Activated naive CD4-positive, alpha-beta T cell treated with anti-CD3 and anti-CD28 coated beads, Interleukin-2, amount 10 ng/mL, durations not matched to agents 7 days and 5 days (primary cell): Measurements from ENCODE around the gene P3H2.

Experiments
- CTCF ChIA-PET: fragments of 350-600 bp; sonication (Branson Sonifier 250); formaldehyde crosslinking; loops from one replicate; lab custom pipeline; 2021; ENCODE audit warnings: antibody characterized with exemption; lab: Charles Lee
- DNase-seq: peaks from one replicate; pipeline ENCODE4 v3.0.0-alpha.2; 2020
- H3K27ac Mint-ChIP-seq: one replicate; pipeline ENCODE4 v1.8.0; 2021; ENCODE audit warnings: mild to moderate bottlenecking, moderate library complexity, mixed read lengths
- H3K27me3 Mint-ChIP-seq: one replicate; pipeline ENCODE4 v1.8.0; 2021; ENCODE audit warnings: mild to moderate bottlenecking, mixed read lengths
- H3K36me3 Mint-ChIP-seq: one replicate; pipeline ENCODE4 v1.8.0; 2021; ENCODE audit warnings: mixed read lengths
- H3K4me1 Mint-ChIP-seq: one replicate; pipeline ENCODE4 v1.8.0; 2021; ENCODE audit warnings: mixed read lengths
- H3K4me3 Mint-ChIP-seq: one replicate; pipeline ENCODE4 v1.8.0; 2021; ENCODE audit warnings: mild to moderate bottlenecking, moderate library complexity, mixed read lengths
- H3K9me3 Mint-ChIP-seq: one replicate; pipeline ENCODE4 v1.8.0; 2021; ENCODE audit warnings: mixed read lengths

The P3H2 gene

DNA sequence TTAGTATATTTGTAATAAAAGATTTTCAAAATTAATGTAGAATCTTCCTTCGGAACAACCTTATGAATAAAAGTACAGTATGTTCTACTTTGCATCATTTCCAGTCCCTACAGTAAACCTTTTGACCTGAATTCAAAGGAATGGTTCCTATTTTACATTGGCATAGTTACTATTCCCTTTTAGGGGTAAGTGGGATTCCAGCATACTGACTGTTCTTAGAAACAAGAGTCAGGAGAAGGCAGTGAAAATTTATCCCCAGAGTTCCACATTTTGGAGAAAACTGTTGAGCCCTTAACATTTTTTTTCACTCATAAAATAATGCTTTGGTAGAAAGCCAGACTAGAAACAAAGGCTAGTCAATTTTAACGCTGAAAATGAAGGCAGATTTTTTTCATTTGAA is 78.1 kb downstream of the P3H2 start:
- Mint-ChIP-seq H3K4me3 (no peak overlapping the region), H3K9me3 (no peaks in the 10 kb centered on the region), H3K4me1 (no peaks in the 10 kb centered on the region), H3K27ac (no peak overlapping the region), H3K36me3 (no peaks in the 10 kb centered on the region), H3K27me3 (no peaks in the 10 kb centered on the region)
- CTCF ChIA-PET: no interaction called here
- no peak for DNase-seq

- Mint-ChIP-seq H3K27ac (no peak overlapping the region), H3K27me3 (no peaks in the 10 kb centered on the region), H3K4me1 (no peaks in the 10 kb centered on the region), H3K9me3 (no peaks in the 10 kb centered on the region), H3K36me3 (no peaks in the 10 kb centered on the region), H3K4me3 (no peak overlapping the region)
- CTCF ChIA-PET: no interaction called here
- DNase-seq: no peak
Observed at GRCh38 chr3:190041333-190042041, 79.2 kb downstream of the P3H2 start.

GRCh38 chr3:190040145-190040544 is 80.6 kb downstream of the P3H2 start:
- no peak for DNase-seq
- CTCF ChIA-PET: no interaction called here
- no peaks in the 10 kb centered on the region for H3K4me1 Mint-ChIP-seq
- no peak overlapping the region for H3K4me3 Mint-ChIP-seq
- no peaks in the 10 kb centered on the region for H3K36me3 Mint-ChIP-seq
- no peaks in the 10 kb centered on the region for H3K9me3 Mint-ChIP-seq
- H3K27me3 Mint-ChIP-seq: no peaks in the 10 kb centered on the region
- no peak overlapping the region for H3K27ac Mint-ChIP-seq

- DNase-seq: no peak
- no peaks in the 10 kb centered on the region for H3K9me3 Mint-ChIP-seq
- CTCF ChIA-PET: no interaction called here
- no peaks in the 10 kb centered on the region for H3K36me3 Mint-ChIP-seq
- H3K27ac Mint-ChIP-seq: no peak overlapping the region
- H3K27me3 Mint-ChIP-seq: no peaks in the 10 kb centered on the region
- H3K4me1 Mint-ChIP-seq: no peaks in the 10 kb centered on the region
- no peak overlapping the region for H3K4me3 Mint-ChIP-seq
Observed at GRCh38 chr3:190038050-190038933, 82.4 kb downstream of the P3H2 start.

DNA sequence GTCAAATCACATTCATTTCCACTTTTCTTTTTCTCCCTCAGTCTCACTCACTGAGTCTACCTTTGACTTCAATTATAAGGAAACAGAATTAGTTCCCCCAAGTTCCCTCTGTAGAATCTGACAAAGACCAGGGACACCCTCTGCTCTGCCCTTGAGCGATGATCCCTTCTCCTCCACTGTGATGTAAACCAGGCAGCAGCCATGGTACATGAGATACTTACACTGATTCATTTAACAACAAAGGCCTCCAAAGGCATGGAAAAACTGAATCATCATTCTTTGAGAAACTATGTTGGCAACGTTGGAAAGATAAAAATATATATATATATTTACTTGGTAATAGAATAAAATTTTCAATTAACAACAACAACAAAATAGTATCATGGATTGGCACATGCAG is 84.1 kb downstream of the P3H2 start:
- no peaks in the 10 kb centered on the region for H3K27me3 Mint-ChIP-seq
- no peaks in the 10 kb centered on the region for H3K36me3 Mint-ChIP-seq
- no peak overlapping the region for H3K27ac Mint-ChIP-seq
- CTCF ChIA-PET: no interaction called here
- H3K9me3 Mint-ChIP-seq: no peaks in the 10 kb centered on the region
- DNase-seq: no peak
- H3K4me3 Mint-ChIP-seq: no peak overlapping the region
- H3K4me1 Mint-ChIP-seq: no peaks in the 10 kb centered on the region

DNA sequence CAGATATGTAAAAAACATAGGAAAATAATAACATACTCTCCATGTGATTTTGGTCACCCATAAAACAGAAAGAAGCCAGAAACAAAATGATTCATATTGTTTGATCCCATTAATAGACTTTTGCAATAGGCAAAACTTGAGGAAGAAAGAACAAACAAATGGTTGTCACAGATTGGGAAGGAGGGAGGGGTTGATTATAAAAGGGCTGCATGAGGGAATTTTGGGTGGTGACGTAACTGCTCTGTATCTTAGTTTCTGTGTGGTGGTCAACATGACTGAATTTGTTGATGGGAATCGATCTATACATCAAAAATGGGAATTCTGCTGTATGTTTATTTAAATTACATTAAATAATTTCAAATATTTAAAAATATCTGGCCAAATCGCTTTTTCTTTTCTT is 86.3 kb downstream of the P3H2 start:
- H3K36me3 Mint-ChIP-seq: no peaks in the 10 kb centered on the region
- no peak for DNase-seq
- CTCF ChIA-PET: no interaction called here
- no peaks in the 10 kb centered on the region for H3K4me1 Mint-ChIP-seq
- no peaks in the 10 kb centered on the region for H3K9me3 Mint-ChIP-seq
- no peak overlapping the region for H3K4me3 Mint-ChIP-seq
- H3K27ac Mint-ChIP-seq: no peak overlapping the region
- H3K27me3 Mint-ChIP-seq: no peaks in the 10 kb centered on the region

- no peaks in the 10 kb centered on the region for H3K4me1 Mint-ChIP-seq
- no peaks in the 10 kb centered on the region for H3K9me3 Mint-ChIP-seq
- CTCF ChIA-PET: no interaction called here
- H3K4me3 Mint-ChIP-seq: no peak overlapping the region
- no peak for DNase-seq
- no peaks in the 10 kb centered on the region for H3K36me3 Mint-ChIP-seq
- H3K27ac Mint-ChIP-seq: no peak overlapping the region
- H3K27me3 Mint-ChIP-seq: no peaks in the 10 kb centered on the region
Observed at GRCh38 chr3:190032923-190033322, 87.8 kb downstream of the P3H2 start.

DNA sequence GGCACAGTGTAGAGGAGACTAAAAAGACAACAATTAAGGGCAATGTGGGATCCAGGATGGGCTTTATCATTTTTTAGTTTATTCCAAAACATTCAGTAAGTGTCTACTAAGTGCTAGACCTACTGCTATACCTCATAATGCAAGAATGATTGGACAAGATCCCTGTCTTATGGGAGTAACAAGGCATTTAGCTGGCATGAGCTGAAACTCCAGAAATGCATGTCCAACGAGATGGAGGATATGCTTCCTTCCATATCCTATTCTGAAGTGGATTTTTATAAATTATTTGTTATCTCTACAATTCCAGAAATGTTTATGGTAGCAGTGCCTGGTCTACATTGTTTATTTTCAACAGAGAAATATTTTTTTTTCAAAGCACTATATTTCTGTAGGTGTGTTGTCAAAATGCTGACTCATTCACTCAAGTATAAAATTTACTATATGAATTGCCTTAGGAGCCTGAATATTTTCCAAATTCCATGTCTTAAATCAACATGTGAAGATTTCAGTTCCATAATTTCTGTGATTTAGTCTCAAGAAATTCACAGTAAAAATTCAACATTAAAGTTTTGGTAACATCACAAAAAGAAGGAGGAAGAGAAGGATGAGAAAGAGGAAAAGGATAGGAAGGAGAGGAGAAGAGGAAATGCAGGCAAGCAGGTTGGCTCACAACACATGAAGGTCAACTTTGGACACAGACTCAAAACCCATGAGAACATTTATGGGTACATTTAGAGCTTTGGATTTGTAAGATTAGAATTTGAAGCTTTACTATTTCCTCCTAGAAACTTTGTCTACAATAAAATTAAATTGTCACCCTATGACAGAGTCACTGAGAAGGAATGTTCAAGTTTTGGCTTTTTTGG is 88.6 kb downstream of the P3H2 start:
- no peak for DNase-seq
- CTCF ChIA-PET: interaction anchor here (0.6 kb wide), 1 partner anchor 49 kb away, joined by 3 read pairs; no protein-coding TSS in a partner anchor
- H3K4me3 Mint-ChIP-seq: no peak overlapping the region

GRCh38 chr3:190027116-190027515 is 93.6 kb downstream of the P3H2 start:
- H3K27me3 Mint-ChIP-seq: no peaks in the 10 kb centered on the region
- H3K4me1 Mint-ChIP-seq: no peaks in the 10 kb centered on the region
- no peak for DNase-seq
- CTCF ChIA-PET: no interaction called here
- H3K36me3 Mint-ChIP-seq: no peaks in the 10 kb centered on the region
- no peak overlapping the region for H3K27ac Mint-ChIP-seq
- H3K4me3 Mint-ChIP-seq: no peak overlapping the region
- H3K9me3 Mint-ChIP-seq: no peaks in the 10 kb centered on the region

More for the DNA sequence above, 88.6 kb downstream of the P3H2 start:
- no peaks in the 10 kb centered on the region for H3K4me1 Mint-ChIP-seq
- H3K9me3 Mint-ChIP-seq: no peaks in the 10 kb centered on the region
- H3K36me3 Mint-ChIP-seq: no peaks in the 10 kb centered on the region
- H3K27ac Mint-ChIP-seq: no peak overlapping the region
- H3K27me3 Mint-ChIP-seq: no peaks in the 10 kb centered on the region

DNA sequence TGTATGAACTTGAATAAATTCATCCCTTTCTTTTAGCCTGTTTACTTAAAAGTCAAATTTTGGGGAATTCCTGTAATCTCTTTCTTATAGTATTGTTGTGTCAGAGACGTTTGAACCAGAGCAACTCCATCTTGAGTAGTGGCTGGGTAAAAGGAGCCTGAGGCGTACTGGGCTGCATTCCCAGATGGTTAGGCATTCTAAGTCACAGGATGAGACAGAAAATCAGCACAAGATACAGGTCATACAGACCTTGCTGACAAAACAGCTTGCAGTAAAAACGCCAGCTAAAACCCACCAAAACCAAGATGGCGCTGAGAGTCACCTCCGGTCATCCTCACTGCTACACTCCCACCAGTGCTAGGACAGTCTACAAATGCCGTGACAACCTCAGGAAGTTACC is 94.5 kb downstream of the P3H2 start:
- Mint-ChIP-seq H3K4me3 (no peak overlapping the region), H3K36me3 (no peaks in the 10 kb centered on the region), H3K9me3 (no peaks in the 10 kb centered on the region), H3K4me1 (no peaks in the 10 kb centered on the region), H3K27ac (no peak overlapping the region), H3K27me3 (no peaks in the 10 kb centered on the region)
- CTCF ChIA-PET: no interaction called here
- no peak for DNase-seq

DNA sequence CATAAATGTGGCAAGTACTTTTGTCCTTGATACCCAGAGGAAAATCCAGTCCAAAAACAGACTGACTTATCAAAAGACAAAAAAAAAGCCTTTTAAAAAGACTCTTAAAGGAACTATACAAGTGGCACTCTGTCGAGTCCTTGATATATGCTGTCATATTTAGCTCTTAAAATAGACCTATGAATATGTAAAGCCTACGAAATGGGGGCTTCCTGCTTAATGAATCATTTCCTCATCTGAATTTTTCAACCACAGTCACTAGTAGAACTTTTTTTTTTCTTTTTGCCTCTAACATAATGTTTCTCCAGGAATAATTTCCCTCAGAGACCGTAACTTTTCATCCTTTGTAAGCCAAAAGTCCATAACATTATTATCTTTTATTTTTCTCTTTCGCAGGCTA is 95.8 kb downstream of the P3H2 start:
- no peaks in the 10 kb centered on the region for H3K36me3 Mint-ChIP-seq
- no peaks in the 10 kb centered on the region for H3K9me3 Mint-ChIP-seq
- no peak overlapping the region for H3K4me3 Mint-ChIP-seq
- CTCF ChIA-PET: no interaction called here
- no peaks in the 10 kb centered on the region for H3K4me1 Mint-ChIP-seq
- DNase-seq: no peak
- H3K27ac Mint-ChIP-seq: no peak overlapping the region
- H3K27me3 Mint-ChIP-seq: no peaks in the 10 kb centered on the region

DNA sequence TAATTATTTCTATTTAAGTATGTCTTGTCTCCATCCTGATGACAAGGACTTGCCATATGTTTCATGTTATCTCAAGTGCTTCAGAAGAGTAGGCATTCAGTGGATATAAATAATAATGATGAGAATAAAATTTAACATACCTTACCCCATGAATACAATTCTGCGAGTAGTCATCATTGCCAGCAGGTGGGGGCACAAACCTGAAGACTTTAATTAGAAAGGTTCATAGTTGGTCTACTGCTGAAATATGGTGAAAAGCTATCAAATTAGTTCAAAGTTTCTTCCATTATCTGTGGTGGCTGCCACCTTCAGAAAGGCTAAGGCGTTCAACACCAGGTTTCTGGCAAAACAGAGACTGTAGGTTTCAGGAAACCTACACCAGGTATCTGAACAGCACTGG is 100.9 kb downstream of the P3H2 start:
- CTCF ChIA-PET: no interaction called here
- Mint-ChIP-seq H3K36me3 (no peaks in the 10 kb centered on the region), H3K27me3 (peaks cover 4% of the 10 kb centered on the region), H3K4me3 (no peak overlapping the region), H3K9me3 (no peaks in the 10 kb centered on the region), H3K4me1 (no peaks in the 10 kb centered on the region), H3K27ac (no peak overlapping the region)
- DNase-seq: no peak

DNA sequence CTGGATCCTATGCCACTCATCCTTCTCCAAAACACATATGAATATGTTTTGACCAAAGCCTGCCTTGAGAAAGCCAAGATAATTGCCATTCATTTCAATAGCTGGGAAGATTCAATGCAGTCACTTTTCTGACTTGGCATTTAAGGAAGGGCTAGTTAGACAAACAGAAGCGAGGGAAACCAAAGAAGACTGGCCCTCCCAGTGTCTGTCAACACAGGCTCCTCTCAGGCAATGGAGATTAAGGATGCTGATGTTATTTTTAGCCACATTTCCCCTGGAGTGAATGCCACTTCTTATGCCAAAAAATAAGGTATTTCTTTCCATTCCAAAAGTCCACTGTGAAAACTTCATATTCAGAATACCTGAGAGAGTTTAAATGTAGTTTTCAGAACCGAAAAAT is 101.7 kb downstream of the P3H2 start:
- Mint-ChIP-seq H3K4me1 (no peaks in the 10 kb centered on the region), H3K36me3 (no peaks in the 10 kb centered on the region), H3K27ac (no peak overlapping the region), H3K4me3 (no peak overlapping the region), H3K27me3 (peaks cover 4% of the 10 kb centered on the region), H3K9me3 (no peaks in the 10 kb centered on the region)
- DNase-seq: no peak
- CTCF ChIA-PET: no interaction called here

GRCh38 chr3:190018460-190018859 is 102.2 kb downstream of the P3H2 start:
- no peak overlapping the region for H3K27ac Mint-ChIP-seq
- no peaks in the 10 kb centered on the region for H3K36me3 Mint-ChIP-seq
- DNase-seq: no peak
- no peaks in the 10 kb centered on the region for H3K4me1 Mint-ChIP-seq
- H3K27me3 Mint-ChIP-seq: peaks cover 4% of the 10 kb centered on the region
- CTCF ChIA-PET: no interaction called here
- H3K4me3 Mint-ChIP-seq: no peak overlapping the region
- H3K9me3 Mint-ChIP-seq: no peaks in the 10 kb centered on the region
